Stimulated activated naive B cell treated with anti-CD40 and anti-IgM and Interleukin-4, amounts not matched to agents 10 μg/mL and 1 μg/mL and 100 μg/mL, for 72 hours (primary cell): ENCODE data around the gene FMN1.
"Not testable (repeated sequence)": the region's sequence is repeated elsewhere in the genome, so short reads cannot be mapped to it uniquely, and the experiment has no call there.

Experiments
- ATAC-seq, 2 donors: fragments of 150-1000 bp; cut with Tn5 transposase; replicated peaks; 2 replicates each; pipeline ENCODE4 v1.10.0; 2021; ENCODE audit warnings: moderate library complexity in 1 of 2
- DNase-seq: peaks from one replicate; pipeline ENCODE4 v3.0.0; 2021
- H3K27ac Mint-ChIP-seq: one replicate; pipeline ENCODE4 v1.8.0; 2022; ENCODE audit warnings: mild to moderate bottlenecking, mixed read lengths
- H3K27me3 Mint-ChIP-seq, 2 donors: one replicate each; pipeline ENCODE4 v1.8.0; 2022; ENCODE audit warnings: mixed read lengths in 2 of 2
- H3K36me3 Mint-ChIP-seq, 2 donors: one replicate each; pipeline ENCODE4 v1.8.0; 2022; ENCODE audit warnings: mixed read lengths in 2 of 2, mild to moderate bottlenecking in 1 of 2
- H3K4me1 Mint-ChIP-seq, 2 donors: one replicate each; pipeline ENCODE4 v1.8.0; 2022; ENCODE audit warnings: mixed read lengths in 2 of 2, mild to moderate bottlenecking in 1 of 2
- H3K4me3 Mint-ChIP-seq, 2 donors: one replicate each; pipeline ENCODE4 v1.8.0; 2022; ENCODE audit warnings: mild to moderate bottlenecking in 2 of 2, mixed read lengths in 2 of 2, moderate library complexity in 1 of 2
- H3K9me3 Mint-ChIP-seq, 2 donors: one replicate each; pipeline ENCODE4 v1.8.0; 2022; ENCODE audit warnings: mixed read lengths in 2 of 2, mild to moderate bottlenecking in 1 of 2

The FMN1 gene

DNA sequence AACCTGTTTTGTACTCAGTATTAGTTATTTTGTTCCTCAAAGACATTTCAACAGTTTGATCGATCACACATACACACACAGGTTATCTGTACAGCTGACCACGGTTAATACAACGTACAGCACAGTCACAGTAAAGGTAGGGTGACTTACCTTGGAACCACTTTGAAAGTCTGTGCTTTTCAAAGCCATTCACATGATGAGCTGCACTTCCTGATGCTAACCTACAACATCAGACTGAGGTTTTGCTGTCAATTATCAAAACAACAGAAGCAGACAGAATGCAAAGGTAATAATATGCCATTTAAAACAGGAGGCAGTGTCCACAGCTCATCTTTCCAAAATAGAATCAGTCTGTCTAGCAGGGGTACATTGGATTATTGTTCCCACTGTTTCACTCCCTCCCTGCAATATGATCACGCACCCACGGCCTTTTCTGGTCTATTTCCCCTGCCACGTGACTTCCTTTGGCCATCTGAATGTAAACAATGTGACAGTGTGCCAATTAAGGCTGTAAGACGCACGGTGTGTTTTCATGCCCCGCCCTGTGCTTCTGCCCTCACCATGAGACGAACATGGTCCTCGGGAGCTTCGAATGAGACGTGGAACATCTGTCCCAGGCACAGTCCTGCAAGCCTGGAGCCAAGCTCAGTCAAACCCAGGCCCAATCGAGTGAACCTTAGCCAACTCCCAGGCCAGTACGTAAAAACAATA lies 102.4 kb downstream of the FMN1 start:
- no peaks in the 10 kb centered on the region for H3K36me3 Mint-ChIP-seq
- H3K4me1 Mint-ChIP-seq: no peaks in the 10 kb centered on the region
- no peak for ATAC-seq

DNA sequence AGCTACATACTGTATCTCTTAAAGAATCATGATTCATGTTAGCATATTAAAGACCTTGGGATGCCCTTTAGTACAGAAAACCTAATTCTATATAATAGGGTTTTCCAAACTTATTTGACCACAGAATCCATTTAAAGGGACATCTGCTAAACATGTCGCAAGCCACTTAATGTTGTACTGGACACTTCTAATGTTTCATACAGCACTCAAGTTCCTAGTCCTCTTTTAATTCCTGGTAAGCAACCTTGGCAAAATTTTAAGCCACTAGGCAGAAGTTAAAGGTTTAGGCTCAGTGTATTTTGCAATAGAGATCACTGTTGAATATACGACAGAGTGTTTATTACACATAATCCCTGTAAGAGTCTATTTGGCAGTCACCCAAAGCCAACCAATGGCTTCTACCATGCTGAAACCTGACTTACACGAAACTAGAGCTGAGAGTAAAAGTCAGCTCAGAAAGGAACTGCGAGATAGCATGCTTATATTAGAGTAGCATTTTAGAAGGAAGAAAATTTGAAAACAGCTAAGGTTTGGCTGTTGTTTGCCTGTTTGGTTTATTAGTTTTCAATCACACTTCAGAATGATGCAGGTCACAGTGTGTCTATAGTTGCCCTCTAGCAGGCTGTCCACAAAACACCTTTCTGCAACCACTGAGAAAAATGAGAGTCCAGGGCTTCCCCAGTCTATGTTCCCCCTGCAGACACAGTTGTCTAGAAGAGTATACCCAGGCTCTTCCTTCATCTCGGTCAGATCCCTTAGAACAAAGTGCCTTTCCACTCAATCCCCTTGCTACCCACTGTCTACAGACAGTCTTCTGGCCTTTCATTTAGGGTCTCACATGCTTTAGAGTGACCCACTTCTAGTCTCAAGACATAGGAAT lies 104.4 kb downstream of the FMN1 start:
- Mint-ChIP-seq H3K36me3 (no peaks in the 10 kb centered on the region), H3K27me3 (peaks cover 9 to 10% of the 10 kb centered on the region in 2 donors), H3K9me3 (no peaks in the 10 kb centered on the region), H3K4me1 (no peaks in the 10 kb centered on the region), H3K27ac (no peak overlapping the region), H3K4me3 (no peak overlapping the region)
- DNase-seq (no peak), ATAC-seq (no peak)

More for the DNA sequence above, 102.4 kb downstream of the FMN1 start:
- H3K27ac Mint-ChIP-seq: no peak overlapping the region
- H3K27me3 Mint-ChIP-seq: peaks cover 5 to 10% of the 10 kb centered on the region in 2 donors
- no peak overlapping the region for H3K4me3 Mint-ChIP-seq
- no peaks in the 10 kb centered on the region for H3K9me3 Mint-ChIP-seq
- DNase-seq: no peak

DNA sequence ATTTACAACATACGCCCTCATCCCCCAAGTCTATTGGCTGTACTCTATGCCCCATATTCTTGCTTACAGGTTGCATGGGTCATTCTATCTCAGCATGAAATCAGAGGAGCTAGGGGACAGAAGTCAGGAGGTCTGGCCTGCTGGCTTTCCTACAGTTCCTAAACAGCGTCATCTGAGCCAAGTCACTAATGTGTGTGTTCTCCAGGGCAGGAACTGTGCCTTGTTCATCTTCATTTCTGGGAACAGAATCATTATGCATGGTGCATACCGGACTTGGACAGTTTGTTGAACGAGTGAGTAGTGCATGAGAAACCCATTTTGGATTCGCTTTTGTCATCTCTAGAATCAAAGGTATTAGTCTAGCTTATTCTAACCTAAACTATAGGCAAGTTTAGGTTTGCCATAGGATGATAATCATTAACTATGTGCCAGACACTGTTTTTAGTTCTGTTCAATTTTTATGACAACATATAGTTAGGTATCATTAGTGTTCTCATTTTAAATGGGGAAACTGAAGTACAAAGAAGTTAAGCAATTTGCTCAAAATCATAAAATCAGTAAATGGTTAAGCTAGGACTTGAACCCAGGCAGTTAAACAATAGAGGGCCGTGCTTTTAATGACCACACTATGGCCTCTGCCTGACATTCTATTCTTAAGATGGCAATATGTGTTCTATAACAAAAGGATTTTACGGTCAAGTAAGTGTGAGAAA lies 105.2 kb downstream of the FMN1 start:
- Mint-ChIP-seq H3K4me1 (no peaks in the 10 kb centered on the region), H3K36me3 (no peaks in the 10 kb centered on the region), H3K27ac (no peak overlapping the region), H3K27me3 (peaks cover 9 to 10% of the 10 kb centered on the region in 2 donors), H3K4me3 (no peak overlapping the region), H3K9me3 (no peaks in the 10 kb centered on the region)
- DNase-seq (no peak), ATAC-seq (no peak)

DNA sequence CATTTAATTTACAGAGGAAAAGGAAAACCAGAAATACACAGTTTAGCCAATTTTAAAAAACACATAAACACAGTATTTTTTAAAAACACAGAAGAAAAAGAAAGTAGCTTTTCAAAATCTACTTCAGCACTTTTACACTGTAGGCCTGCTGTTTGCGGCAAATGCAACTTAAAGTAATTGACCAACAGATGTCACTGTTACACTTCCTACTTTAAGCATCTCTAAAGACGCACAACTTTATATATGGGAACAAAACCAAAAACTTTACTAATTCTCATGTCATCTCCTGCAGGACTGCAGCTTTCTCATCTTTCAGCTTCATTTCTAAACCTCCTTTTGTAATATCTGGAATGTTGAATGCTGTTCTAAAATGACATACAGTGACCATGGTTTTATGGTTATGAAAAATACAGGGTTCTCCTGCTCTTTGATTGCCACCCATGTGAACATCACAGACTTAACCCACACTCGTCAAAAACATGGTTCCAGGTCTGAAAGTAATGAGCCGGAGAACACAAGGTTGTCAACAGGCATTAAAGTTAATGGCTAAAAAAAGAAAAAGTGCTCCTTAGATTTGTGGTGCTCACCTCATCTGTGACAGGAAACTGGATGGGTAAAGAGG lies 107.9 kb downstream of the FMN1 start:
- DNase-seq (no peak), ATAC-seq (peak in 1 of 2 donors; percentile 59)
- Mint-ChIP-seq H3K27me3 (peaks cover 5 to 9% of the 10 kb centered on the region in 2 donors), H3K9me3 (no peaks in the 10 kb centered on the region), H3K36me3 (no peaks in the 10 kb centered on the region), H3K4me3 (no peak overlapping the region), H3K27ac (no peak overlapping the region), H3K4me1 (no peaks in the 10 kb centered on the region)

DNA sequence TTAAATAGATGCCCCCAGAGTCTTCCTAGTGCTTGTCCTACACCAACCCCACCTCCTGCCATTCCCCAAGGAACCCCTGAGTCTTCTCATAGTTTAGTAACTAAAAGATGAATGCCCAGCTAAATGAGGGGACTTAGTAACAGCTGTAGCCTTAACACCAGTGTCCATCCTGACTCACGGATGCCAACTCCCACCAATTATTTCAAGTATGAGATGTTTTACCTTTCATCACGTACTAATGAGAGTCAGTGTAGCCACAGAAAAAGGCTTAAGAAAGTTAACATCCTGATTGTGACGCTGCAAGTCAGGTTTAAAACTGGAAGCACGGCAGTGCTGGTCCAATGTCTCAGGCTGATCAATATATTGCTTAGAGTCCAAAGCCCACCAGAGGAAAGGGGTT lies 109.9 kb downstream of the FMN1 start:
- no peak for ATAC-seq
- no peak overlapping the region for H3K27ac Mint-ChIP-seq
- H3K4me1 Mint-ChIP-seq: no peaks in the 10 kb centered on the region
- no peak for DNase-seq
- H3K36me3 Mint-ChIP-seq: no peaks in the 10 kb centered on the region
- peaks cover 5 to 14% of the 10 kb centered on the region in 2 donors for H3K27me3 Mint-ChIP-seq
- H3K9me3 Mint-ChIP-seq: no peaks in the 10 kb centered on the region
- no peak overlapping the region for H3K4me3 Mint-ChIP-seq

DNA sequence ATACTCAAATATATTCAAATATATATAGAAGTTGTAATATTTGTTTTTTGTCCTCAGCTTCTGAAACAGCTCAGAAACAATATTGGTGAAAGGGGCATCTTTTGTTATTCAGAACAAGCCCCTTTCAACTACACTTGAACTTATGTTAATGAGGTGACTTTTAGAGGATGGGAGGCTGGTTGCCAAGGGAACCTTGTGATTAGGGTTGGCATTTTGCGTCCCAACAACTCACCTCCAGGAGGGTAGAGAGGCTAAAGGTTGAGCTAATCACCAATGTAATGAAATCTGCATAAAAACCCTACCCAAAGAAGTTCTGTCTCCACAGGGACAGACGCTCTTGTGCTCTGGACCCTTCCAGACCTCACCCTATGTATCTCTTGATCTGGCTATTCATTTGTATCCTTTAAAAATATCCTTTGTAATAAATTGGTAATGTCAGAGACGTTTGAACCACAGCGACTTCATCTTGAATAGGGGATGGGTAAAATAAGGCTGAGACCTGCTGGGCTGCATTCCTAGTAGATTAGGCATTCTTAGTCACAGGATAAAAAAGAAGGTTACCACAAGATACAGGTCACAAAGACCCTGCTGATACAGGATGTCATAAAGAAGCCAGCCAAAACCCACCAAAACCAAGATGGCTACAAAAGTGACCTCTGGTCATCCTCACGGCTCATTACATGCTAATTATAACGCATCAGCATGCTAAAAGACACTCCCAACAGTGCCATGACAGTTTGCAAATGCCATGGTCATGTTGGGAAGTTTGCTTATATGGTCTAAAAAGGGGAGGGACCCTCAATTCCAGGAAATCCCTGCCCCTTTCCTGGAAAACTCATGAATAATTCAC lies 111.1 kb downstream of the FMN1 start:
- H3K36me3 Mint-ChIP-seq: no peaks in the 10 kb centered on the region
- no peak overlapping the region for H3K4me3 Mint-ChIP-seq
- DNase-seq (no peak), ATAC-seq (no peak)
- H3K4me1 Mint-ChIP-seq: no peaks in the 10 kb centered on the region
- peaks cover 0 to 14% of the 10 kb centered on the region in 2 donors for H3K27me3 Mint-ChIP-seq
- no peaks in the 10 kb centered on the region for H3K9me3 Mint-ChIP-seq
- H3K27ac Mint-ChIP-seq: no peak overlapping the region

DNA sequence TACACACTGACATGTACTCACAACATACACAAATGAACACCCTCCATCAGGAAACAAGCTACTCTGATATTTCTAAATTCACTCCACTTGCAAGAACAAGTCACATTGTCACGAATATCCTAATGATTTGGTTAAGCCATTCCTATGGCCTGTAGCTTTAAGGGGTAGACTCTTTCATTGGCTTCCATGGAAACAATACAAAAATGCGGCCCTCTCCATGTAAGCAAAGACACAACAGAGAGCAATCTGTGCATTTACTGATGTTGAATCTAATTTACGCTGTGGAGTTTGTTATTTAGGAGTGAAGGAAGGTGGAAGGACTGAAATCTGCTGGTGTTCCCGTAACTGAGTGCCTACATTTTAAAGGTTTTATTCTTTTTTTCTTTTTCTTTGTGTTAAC lies 114.5 kb downstream of the FMN1 start:
- no peaks in the 10 kb centered on the region for H3K9me3 Mint-ChIP-seq
- no peak for DNase-seq
- H3K36me3 Mint-ChIP-seq: no peaks in the 10 kb centered on the region
- no peak for ATAC-seq
- peaks cover 7 to 22% of the 10 kb centered on the region in 2 donors for H3K27me3 Mint-ChIP-seq
- H3K27ac Mint-ChIP-seq: no peak overlapping the region
- no peaks in the 10 kb centered on the region for H3K4me1 Mint-ChIP-seq
- no peak overlapping the region for H3K4me3 Mint-ChIP-seq

DNA sequence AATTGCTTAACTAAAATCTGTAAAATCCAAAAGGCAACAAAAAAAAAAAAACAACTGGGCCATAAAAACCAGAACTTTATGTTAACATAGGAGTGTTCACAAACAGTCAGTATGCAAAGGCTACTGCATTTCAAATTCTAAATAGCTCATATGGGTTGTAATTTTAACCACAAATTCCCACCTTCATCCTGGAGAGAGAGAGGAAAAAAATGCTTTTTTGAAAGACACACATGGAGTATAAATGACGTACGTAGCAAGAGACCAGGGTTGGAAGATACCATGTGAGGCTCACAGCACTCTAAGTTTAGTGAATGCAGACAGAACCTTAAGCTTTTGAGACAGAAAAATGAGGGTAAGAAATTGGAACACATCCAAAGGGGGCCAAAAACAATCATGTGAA lies 115.9 kb downstream of the FMN1 start:
- Mint-ChIP-seq H3K4me1 (no peaks in the 10 kb centered on the region), H3K4me3 (no peak overlapping the region), H3K27ac (no peak overlapping the region), H3K9me3 (no peaks in the 10 kb centered on the region), H3K27me3 (peaks cover 7 to 22% of the 10 kb centered on the region in 2 donors), H3K36me3 (no peaks in the 10 kb centered on the region)
- ATAC-seq (no peak), DNase-seq (no peak)

DNA sequence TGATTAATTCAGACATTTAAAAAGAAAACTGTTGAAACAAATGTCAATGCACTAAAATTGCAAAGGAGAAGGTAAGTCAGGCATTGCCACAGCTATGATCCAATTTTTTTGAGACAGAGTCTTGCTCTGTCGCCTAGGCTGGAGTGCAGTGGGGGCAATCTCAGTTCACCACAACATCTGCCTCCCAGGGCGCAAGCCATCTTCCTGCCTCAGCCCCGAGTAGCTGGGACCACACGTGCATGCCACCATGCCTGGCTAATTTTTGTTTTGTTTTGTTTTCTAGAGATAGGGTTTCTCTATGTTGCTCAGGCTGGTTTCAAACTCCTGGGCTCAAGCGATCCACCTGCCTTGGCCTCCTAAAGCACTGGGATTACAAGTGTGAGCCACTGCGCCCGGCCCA lies 117.6 kb downstream of the FMN1 start:
- DNase-seq (no peak), ATAC-seq (no peak)
- no peaks in the 10 kb centered on the region for H3K4me1 Mint-ChIP-seq
- H3K36me3 Mint-ChIP-seq: no peaks in the 10 kb centered on the region
- no peak overlapping the region for H3K4me3 Mint-ChIP-seq
- H3K27me3 Mint-ChIP-seq: peaks cover 9 to 25% of the 10 kb centered on the region in 2 donors
- no peaks in the 10 kb centered on the region for H3K9me3 Mint-ChIP-seq
- H3K27ac Mint-ChIP-seq: no peak overlapping the region

DNA sequence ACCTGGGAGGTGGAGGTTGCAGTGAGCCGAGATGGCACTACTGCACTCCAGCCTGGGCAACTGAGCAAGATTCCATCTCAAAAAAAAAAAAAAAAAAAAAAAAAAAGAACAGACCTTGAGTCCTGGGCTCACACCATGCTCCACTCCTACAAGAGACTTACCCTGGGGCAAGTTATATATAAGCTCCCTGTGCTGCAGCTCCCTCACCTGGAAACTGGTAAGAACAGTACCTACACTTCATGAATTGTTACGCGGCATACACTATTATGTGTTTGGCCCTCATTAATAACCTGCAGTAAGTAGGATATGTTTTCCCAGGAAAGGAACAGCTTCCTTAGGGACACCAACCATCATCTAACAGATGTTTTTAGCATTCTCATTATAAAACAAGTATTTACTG lies 119.6 kb downstream of the FMN1 start:
- no peaks in the 10 kb centered on the region for H3K36me3 Mint-ChIP-seq
- DNase-seq (no peak), ATAC-seq (no peak)
- no peaks in the 10 kb centered on the region for H3K4me1 Mint-ChIP-seq
- H3K27ac Mint-ChIP-seq: no peak overlapping the region
- peaks cover 11 to 25% of the 10 kb centered on the region in 2 donors for H3K27me3 Mint-ChIP-seq
- no peak overlapping the region for H3K4me3 Mint-ChIP-seq
- H3K9me3 Mint-ChIP-seq: no peaks in the 10 kb centered on the region

DNA sequence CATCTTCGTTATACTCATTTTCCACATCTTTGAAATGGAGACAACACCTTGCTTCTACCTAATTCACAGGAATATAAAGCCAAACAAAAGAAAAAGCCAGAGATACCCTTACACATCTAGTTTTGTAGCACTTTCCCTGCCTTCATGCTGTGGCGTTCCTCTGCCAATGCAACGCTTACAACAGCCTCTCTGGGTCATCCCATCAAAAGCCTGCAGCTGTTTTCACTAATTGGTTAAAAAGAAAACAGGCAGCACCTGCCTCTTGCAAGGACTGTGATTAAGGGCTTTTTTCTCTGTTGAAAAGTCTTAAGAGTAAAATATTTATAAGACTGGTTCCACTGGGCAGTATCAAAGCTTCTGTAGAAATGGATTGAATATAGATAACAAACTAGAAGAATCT lies 120.3 kb downstream of the FMN1 start:
- no peaks in the 10 kb centered on the region for H3K9me3 Mint-ChIP-seq

DNA sequence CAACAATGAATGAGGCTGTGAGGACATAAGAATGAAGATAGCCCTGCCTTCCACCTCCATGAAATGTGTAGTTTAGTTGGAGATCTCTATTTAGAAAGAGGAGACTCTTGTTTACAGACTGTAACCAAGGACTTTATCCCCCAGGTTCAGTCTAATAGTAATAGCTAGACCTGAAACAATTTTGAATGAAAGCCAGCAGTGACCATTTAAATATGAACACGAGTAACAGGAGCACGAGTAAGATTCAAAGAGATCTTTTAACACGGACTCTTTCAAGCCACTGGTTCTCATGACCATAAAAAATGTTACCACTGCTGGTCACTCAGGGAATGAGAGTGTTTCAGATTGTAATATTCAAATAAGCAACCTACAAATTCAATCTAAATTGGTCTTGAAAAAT lies 123.1 kb downstream of the FMN1 start:
- DNase-seq: no peak
- Mint-ChIP-seq H3K4me1 (peaks cover 11 to 20% of the 10 kb centered on the region in 2 donors), H3K36me3 (no peaks in the 10 kb centered on the region), H3K9me3 (no peaks in the 10 kb centered on the region), H3K27me3 (peaks cover 18 to 39% of the 10 kb centered on the region in 2 donors), H3K4me3 (no peak overlapping the region), H3K27ac (no peak overlapping the region)
- ATAC-seq: no peak

More for the DNA sequence above, 120.3 kb downstream of the FMN1 start:
- no peak overlapping the region for H3K27ac Mint-ChIP-seq
- peaks cover 0 to under 1% of the 10 kb centered on the region in 2 donors for H3K4me1 Mint-ChIP-seq
- no peak for DNase-seq
- no peak for ATAC-seq
- no peaks in the 10 kb centered on the region for H3K36me3 Mint-ChIP-seq
- peaks cover 11 to 22% of the 10 kb centered on the region in 2 donors for H3K27me3 Mint-ChIP-seq
- no peak overlapping the region for H3K4me3 Mint-ChIP-seq

DNA sequence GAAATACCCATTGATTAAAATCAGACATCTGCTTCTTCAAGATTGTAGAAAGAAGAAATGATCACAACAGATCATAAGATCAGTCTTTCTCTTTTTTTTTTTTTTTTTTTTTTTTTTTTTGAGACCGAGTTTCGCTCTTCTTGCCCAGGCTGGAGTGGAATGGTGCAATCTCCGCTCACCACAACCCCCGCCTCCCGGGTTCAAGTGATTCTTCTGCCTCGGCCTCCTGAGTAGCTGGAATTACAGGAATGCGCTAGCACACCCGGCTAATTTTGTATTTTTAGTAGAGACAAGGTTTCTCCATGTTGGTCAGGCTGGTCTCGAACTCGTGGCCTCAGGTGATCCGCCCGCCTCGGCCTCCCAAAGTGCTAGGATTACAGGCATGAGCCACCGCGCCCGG lies 124.6 kb downstream of the FMN1 start:
- not testable (repeated sequence) for H3K27ac Mint-ChIP-seq, H3K4me3 Mint-ChIP-seq, ATAC-seq, H3K36me3 Mint-ChIP-seq, H3K9me3 Mint-ChIP-seq, DNase-seq
- Mint-ChIP-seq H3K4me1 (peaks cover 11 to 20% of the 10 kb centered on the region in 2 donors), H3K27me3 (peaks cover 18 to 32% of the 10 kb centered on the region in 2 donors)
